Naive B cell (primary cell): ENCODE data around the gene DXO. TPM values are rescaled to one million over a fixed set of nuclear protein-coding genes. Genes with fewer than 3 reads are reported as not detected.
"Not testable (repeated sequence)": the region's sequence is repeated elsewhere in the genome, so short reads cannot be mapped to it uniquely, and the experiment has no call there.

Experiments
- ATAC-seq, 2 donors: fragments of 150-1000 bp; cut with Tn5 transposase; 2 replicates each; pipeline ENCODE4 v1.10.0; 2021; ENCODE audit warnings: low read depth in 2 of 2, mild to moderate bottlenecking in 2 of 2, moderate library complexity in 2 of 2
- DNase-seq: peaks from one replicate; pipeline ENCODE4 v3.0.0; 2022
- H3K27ac Mint-ChIP-seq, 6 donors: one replicate each; pipeline ENCODE4 v1.8.0; 2020 to 2022; ENCODE audit warnings: mild to moderate bottlenecking in 6 of 6, mixed read lengths in 6 of 6, moderate library complexity in 5 of 6, inconsistent platforms in 2 of 6
- H3K27me3 Mint-ChIP-seq, 3 donors: one replicate each; pipeline ENCODE4 v1.8.0; 2021 to 2022; ENCODE audit warnings: mixed read lengths in 3 of 3, mild to moderate bottlenecking in 1 of 3
- H3K36me3 Mint-ChIP-seq, 2 donors: one replicate each; pipeline ENCODE4 v1.8.0; 2020 to 2022; ENCODE audit warnings: mixed read lengths in 2 of 2, inconsistent platforms in 1 of 2, mild to moderate bottlenecking in 1 of 2
- H3K4me1 Mint-ChIP-seq, 3 donors: one replicate each; pipeline ENCODE4 v1.8.0; 2020 to 2022; ENCODE audit warnings: mixed read lengths in 3 of 3, inconsistent platforms in 1 of 3, mild to moderate bottlenecking in 1 of 3, moderate library complexity in 1 of 3
- H3K4me3 Mint-ChIP-seq, 8 donors: one replicate each; pipeline ENCODE4 v1.8.0; 2020 to 2022; ENCODE audit warnings: mild to moderate bottlenecking in 8 of 8, mixed read lengths in 8 of 8, moderate library complexity in 8 of 8, inconsistent platforms in 2 of 8
- H3K9me3 Mint-ChIP-seq, 7 donors: one replicate each; pipeline ENCODE4 v1.8.0; 2020 to 2022; ENCODE audit warnings: mixed read lengths in 7 of 7, mild to moderate bottlenecking in 5 of 7, inconsistent platforms in 2 of 7, moderate library complexity in 1 of 7
- polyA plus RNA-seq, 6 donors: library from polyadenylated mRNA; unstranded; fragments of 300-500 nt; fragmentation: Illumina TruSeq; gene quantifications; one replicate each; pipeline ENCODE4 v1.2.3, GENCODE V29; 2021; ENCODE audit warnings: low read depth in 6 of 6

DXO gene
- polyA plus RNA-seq, 6 donors from 2014 or later = 15.5 to 24.0 (median 20.5) TPM

GRCh38 chr6:31945507-31946369, 26.2 kb downstream of the DXO start, which contains the start of gene CFB:
CFB (plus strand) TSS chr6:31946095; CDS start chr6:31946222, 127 bp downstream.
- H3K27me3 Mint-ChIP-seq = peaks cover 12 to 47% (median 35%) of the 10 kb centered on the region in 3 donors
- H3K4me1 Mint-ChIP-seq = peaks cover 0 to 15% (median 11%) of the 10 kb centered on the region in 3 donors
- peak within 1 kb of the TSS in 2 of 6 donors; percentile 18 to 52 for H3K27ac Mint-ChIP-seq
- ATAC-seq (no peak), DNase-seq (no peak)
- H3K36me3 Mint-ChIP-seq = no peaks in the 10 kb centered on the region
- no peak within 1 kb of the TSS for H3K4me3 Mint-ChIP-seq
- no peaks in the 10 kb centered on the region for H3K9me3 Mint-ChIP-seq

GRCh38 chr6:31945154-31945506, 26.8 kb downstream of the DXO start:
- DNase-seq (no peak), ATAC-seq (no peak)
- H3K36me3 Mint-ChIP-seq = no peaks in the 10 kb centered on the region
- H3K9me3 Mint-ChIP-seq = no peaks in the 10 kb centered on the region
- H3K27ac Mint-ChIP-seq = no peak overlapping the region
- H3K4me3 Mint-ChIP-seq = no peak overlapping the region
- H3K27me3 Mint-ChIP-seq = peaks cover 12 to 52% (median 35%) of the 10 kb centered on the region in 3 donors
- peaks cover 0 to 15% (median 11%) of the 10 kb centered on the region in 3 donors for H3K4me1 Mint-ChIP-seq

- no peaks in the 10 kb centered on the region for H3K9me3 Mint-ChIP-seq
These were observed 28.2 kb downstream of the DXO start for GRCh38 chr6:31943742-31944141.

GRCh38 chr6:31940256-31940664, 31.7 kb downstream of the DXO start:
- H3K9me3 Mint-ChIP-seq = no peaks in the 10 kb centered on the region
- H3K27me3 Mint-ChIP-seq = peaks cover 9 to 37% (median 29%) of the 10 kb centered on the region in 3 donors
- no peaks in the 10 kb centered on the region for H3K36me3 Mint-ChIP-seq
- H3K4me3 Mint-ChIP-seq = no peak overlapping the region
- peaks cover 0 to 7% (median 0%) of the 10 kb centered on the region in 3 donors for H3K4me1 Mint-ChIP-seq
- no peak for DNase-seq
- no peak for ATAC-seq
- H3K27ac Mint-ChIP-seq = no peak overlapping the region

More at GRCh38 chr6:31943742-31944141, 28.2 kb downstream of the DXO start:
- H3K27me3 Mint-ChIP-seq = peaks cover 12 to 52% (median 35%) of the 10 kb centered on the region in 3 donors
- ATAC-seq = no peak
- no peak for DNase-seq
- peaks cover 0 to 11% (median 10%) of the 10 kb centered on the region in 3 donors for H3K4me1 Mint-ChIP-seq
- no peaks in the 10 kb centered on the region for H3K36me3 Mint-ChIP-seq
- H3K4me3 Mint-ChIP-seq = no peak overlapping the region
- no peak overlapping the region for H3K27ac Mint-ChIP-seq

GRCh38 chr6:31935823-31936222, 36.1 kb downstream of the DXO start:
- Mint-ChIP-seq H3K27me3 (peaks cover 0 to 14% (median 4%) of the 10 kb centered on the region in 3 donors), H3K36me3 (no peaks in the 10 kb centered on the region), H3K4me3 (no peak overlapping the region), H3K27ac (peak overlapping the region in 2 of 6 donors; percentile 23 to 52), H3K4me1 (no peaks in the 10 kb centered on the region), H3K9me3 (peaks cover 0 to 1% (median 0%) of the 10 kb centered on the region in 7 donors)
- DNase-seq = no peak
- no peak for ATAC-seq

GRCh38 chr6:31935021-31935420, 36.9 kb downstream of the DXO start:
- ATAC-seq (no peak), DNase-seq (no peak)
- Mint-ChIP-seq H3K4me1 (no peaks in the 10 kb centered on the region), H3K9me3 (peaks cover 0 to 2% (median 0%) of the 10 kb centered on the region in 7 donors), H3K27me3 (peaks cover 0 to 8% (median 7%) of the 10 kb centered on the region in 3 donors), H3K36me3 (no peaks in the 10 kb centered on the region), H3K27ac (peak overlapping the region in 1 of 6 donors; percentile 73), H3K4me3 (no peak overlapping the region)

- Mint-ChIP-seq H3K27ac (no peak overlapping the region), H3K36me3 (no peaks in the 10 kb centered on the region), H3K9me3 (peaks cover 0 to 2% (median 0%) of the 10 kb centered on the region in 7 donors), H3K4me3 (peak overlapping the region in 1 of 8 donors; percentile 56), H3K4me1 (no peaks in the 10 kb centered on the region), H3K27me3 (peaks cover 0 to 12% (median 7%) of the 10 kb centered on the region in 3 donors)
- DNase-seq (no peak), ATAC-seq (no peak)
These were observed 38.4 kb downstream of the DXO start for GRCh38 chr6:31933537-31933936.

GRCh38 chr6:31932137-31932536, 39.8 kb downstream of the DXO start:
- not testable (repeated sequence) for H3K4me3 Mint-ChIP-seq, H3K4me1 Mint-ChIP-seq, DNase-seq, ATAC-seq, H3K27ac Mint-ChIP-seq, H3K36me3 Mint-ChIP-seq, H3K9me3 Mint-ChIP-seq
- H3K27me3 Mint-ChIP-seq = peaks cover 0 to 22% (median 7%) of the 10 kb centered on the region in 3 donors

GRCh38 chr6:31930962-31931361, 41.0 kb downstream of the DXO start:
- H3K4me1 Mint-ChIP-seq = no peaks in the 10 kb centered on the region
- no peak overlapping the region for H3K27ac Mint-ChIP-seq
- no peak overlapping the region for H3K4me3 Mint-ChIP-seq
- DNase-seq (no peak), ATAC-seq (no peak)
- peaks cover 0 to 22% (median 7%) of the 10 kb centered on the region in 3 donors for H3K27me3 Mint-ChIP-seq
- H3K36me3 Mint-ChIP-seq = no peaks in the 10 kb centered on the region
- H3K9me3 Mint-ChIP-seq = peaks cover 0 to 2% (median 0%) of the 10 kb centered on the region in 7 donors

GRCh38 chr6:31928672-31928939, 43.3 kb downstream of the DXO start:
- DNase-seq (no peak), ATAC-seq (no peak)
- Mint-ChIP-seq H3K9me3 (peaks cover 0 to 2% (median 0%) of the 10 kb centered on the region in 7 donors), H3K27ac (peak overlapping the region in 1 of 6 donors; percentile 44), H3K27me3 (peaks cover 0 to 21% (median 7%) of the 10 kb centered on the region in 3 donors), H3K4me3 (no peak overlapping the region), H3K4me1 (no peaks in the 10 kb centered on the region), H3K36me3 (no peaks in the 10 kb centered on the region)

GRCh38 chr6:31927863-31928671, 43.9 kb downstream of the DXO start:
- no peak for DNase-seq
- ATAC-seq = no peak
- Mint-ChIP-seq H3K36me3 (no peaks in the 10 kb centered on the region), H3K4me3 (no peak overlapping the region), H3K27ac (no peak overlapping the region), H3K9me3 (peaks cover 0 to 2% (median 0%) of the 10 kb centered on the region in 7 donors), H3K4me1 (peaks cover 0 to under 1% (median 0%) of the 10 kb centered on the region in 3 donors), H3K27me3 (peaks cover 0 to 15% (median 7%) of the 10 kb centered on the region in 3 donors)

GRCh38 chr6:31927242-31927862, 44.6 kb downstream of the DXO start, which contains the start of gene C2:
C2 (plus strand) TSS chr6:31927717; CDS start chr6:31927753, 36 bp downstream.
- no peak within 1 kb of the TSS for H3K4me3 Mint-ChIP-seq
- peaks cover 0 to 2% (median 0%) of the 10 kb centered on the region in 3 donors for H3K4me1 Mint-ChIP-seq
- H3K27me3 Mint-ChIP-seq = peaks cover 0 to 14% (median 7%) of the 10 kb centered on the region in 3 donors
- peaks cover 0 to 2% (median 0%) of the 10 kb centered on the region in 7 donors for H3K9me3 Mint-ChIP-seq
- H3K27ac Mint-ChIP-seq = peak within 1 kb of the TSS in 1 of 6 donors; percentile 44
- no peaks in the 10 kb centered on the region for H3K36me3 Mint-ChIP-seq
- ATAC-seq (no peak), DNase-seq (no peak)

- peak; percentile 16 for DNase-seq
These were observed 49.0 kb downstream of the DXO start for GRCh38 chr6:31922942-31923341.

More at GRCh38 chr6:31922942-31923341, 49.0 kb downstream of the DXO start:
- Mint-ChIP-seq H3K4me1 (peaks cover 0 to 2% (median 0%) of the 10 kb centered on the region in 3 donors), H3K9me3 (no peaks in the 10 kb centered on the region), H3K4me3 (no peak overlapping the region), H3K27ac (peak overlapping the region in 2 of 6 donors; percentile 40 to 65), H3K27me3 (peaks cover 0 to 5% (median 0%) of the 10 kb centered on the region in 3 donors), H3K36me3 (no peaks in the 10 kb centered on the region)
- no peak for ATAC-seq
